Heart left ventricle (tissue), 16 donors: ENCODE data around the gene CLMN. TPM values are rescaled to one million over a fixed set of nuclear protein-coding genes. Genes with fewer than 3 reads are reported as not detected.

Source experiments
- ATAC-seq, 4 donors: fragments of 200-7000 bp; cut with Tn5 transposase; one replicate each; pipeline ENCODE4 v1.9.1; 2020 to 2022; ENCODE audit warnings: moderate library complexity in 4 of 4, mild to moderate bottlenecking in 3 of 4, moderate number of reproducible peaks in 1 of 4
- DNase-seq, 5 donors: peaks; one replicate each; pipeline ENCODE4 v3.0.0-alpha.2; 2020
- H3K27ac ChIP-seq, 12 donors: fragments of 200-600 bp; sonication (generic) in 4 of 12; one replicate each; pipeline versions ENCODE4 v1.5.0 to v1.8.0; 2016 to 2022; ENCODE audit warnings: mild to moderate bottlenecking in 2 of 12
- H3K27me3 ChIP-seq, 9 donors: fragments of 200-600 bp; sonication (generic) in 2 of 9; one replicate each; pipeline versions ENCODE4 v1.5.1 to v1.8.0; 2016 to 2022; ENCODE audit warnings: mild to moderate bottlenecking in 3 of 9
- H3K36me3 ChIP-seq, 9 donors: fragments of 200-600 bp; sonication (generic) in 2 of 9; one replicate each; pipeline versions ENCODE4 v1.5.0 to v1.8.0; 2018 to 2022; ENCODE audit warnings: mild to moderate bottlenecking in 2 of 9
- H3K4me1 ChIP-seq, 12 donors: fragments of 200-600 bp; sonication (generic) in 4 of 12; one replicate each; pipeline versions ENCODE4 v1.5.0 to v1.8.0; 2016 to 2022; ENCODE audit warnings: mild to moderate bottlenecking in 3 of 12
- H3K4me3 ChIP-seq, 12 donors: fragments of 200-600 bp; sonication (generic) in 4 of 12; one replicate each; pipeline versions ENCODE4 v1.5.0 to v1.8.0; 2017 to 2022; ENCODE audit warnings: mild to moderate bottlenecking in 9 of 12, moderate library complexity in 4 of 12
- H3K9me3 ChIP-seq, 12 donors: fragments of 200-600 bp; sonication (generic) in 4 of 12; one replicate each; pipeline versions ENCODE4 v1.5.0 to v1.8.0; 2016 to 2022; ENCODE audit warnings: mild to moderate bottlenecking in 1 of 12
- POLR2A ChIP-seq, 2 donors: fragments of 450-650 bp; IDR thresholded peaks; one replicate each; pipeline ENCODE4 v1.6.1; 2017; ENCODE audit warnings: antibody characterized with exemption in 2 of 2, mild to moderate bottlenecking in 2 of 2, moderate library complexity in 2 of 2
- WGBS, 4 donors: extraction: QIAGEN DNeasy Blood & Tissue Kit in 2 of 4; methylation state at CpG; one replicate each; pipeline versions ENCODE4 v1.1.5 to v1.1.7; 2013 to 2018; 5-methylcytosine and 5-hydroxymethylcytosine counted together
- intact Hi-C, 10 donors: fragments of 100-400 bp; cut with DNase I; formaldehyde crosslinking; loops; one replicate each; pipeline versions ENCODE4 v1.11.1 to v1.14.2; 2022
- microRNA-seq, 4 donors: library from miRNA; unstranded; fragments of <30 nt; microRNA quantifications; one replicate each; pipeline versions ENCODE4 to v1.2.0, GENCODE V29; 2017 to 2020
- polyA plus RNA-seq, 2 donors: library from polyadenylated mRNA; stranded (reverse); fragments of 200-250 nt; gene quantifications; one replicate each; pipeline ENCODE4 v1.2.3, GENCODE V29; 2013
- total RNA-seq, 9 donors: library from RNA; depleted of rRNA in 2 of 9; stranded (reverse); fragments of >200 nt in 2 of 9; fragmentation: NEBNext Ultra II Directional in 3 of 9; extraction: Animal tissue kit (Norgen Biotek cat#: 25700) in 3 of 9; gene quantifications; one replicate each; pipeline versions ENCODE4 v1.1.0 to v1.2.4, GENCODE V29; 2016 to 2023
- TF ChIP-seq, protein P1 (sequence below), 12 donors: fragments of 200-600 bp; sonication (generic) in 4 of 12; IDR thresholded peaks; one replicate each; pipeline versions ENCODE4 v1.5.0 to v1.8.0; 2018 to 2022; ENCODE audit warnings: antibody characterized with exemption in 12 of 12, mild to moderate bottlenecking in 5 of 12
- donor health status: ischemic (EF 13 %, LVEDD 7.1; RV severe dilation, severe dysfunction).
- donor health status: healthy with polysubstance abuse.
- donor health status: DM: no; HTN: yes; CAD: no.
- donor health status: DM: no; HTN: no; CAD: no.
- donor health status: ischemic (EF 25% LVEDD 6.9; RV normal size, moderate dysfunction).
- donor health status: ischemic (EF 25% LVEDD 5.7; RV mildly dilated, moderate dysfunction).
- donor health status: healthy.
- donor health status: DM: yes; HTN: yes; CAD: no.
- donor health status: ischemic (EF 35%, LVEDD 5.7; RV mildly dilated, moderate dysfunction).
- donor health status: nonischemic (EF 11% LVEDD 7.7; RV severe dilation, severe dysfunction).
- donor health status: DM: yes; HTN: yes; CAD: no.
- donor health status: PGD.
- donor health status: ischemic (EF 29% LVEDD 5.4; RV normal size, mild dysfunction).
- donor health status: nonischemic (EF 23%, LVEDD 6.1; RV moderate dilation, normal function).

The CLMN gene
- total and polyA plus RNA-seq, 11 donors = 3.1 to 10.2 (median 6.7) TPM

DNA sequence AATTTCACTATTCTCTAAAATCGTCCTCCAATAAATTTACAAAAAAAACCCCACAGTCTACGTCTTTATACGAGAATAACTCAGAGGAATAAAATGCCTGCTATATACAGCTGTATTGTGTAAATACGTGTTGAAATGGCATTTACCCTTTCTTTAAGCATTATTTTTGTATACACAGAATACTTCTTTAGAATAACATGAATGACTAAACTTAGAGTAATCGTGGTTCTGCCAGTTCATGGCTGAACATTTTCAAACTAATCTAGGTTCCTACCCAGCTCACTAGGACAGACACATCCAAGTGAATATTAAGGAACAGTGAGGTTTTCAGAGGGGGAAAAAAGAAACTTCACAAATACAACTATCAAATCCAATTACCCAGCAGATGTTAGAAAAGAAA, 186.9 kb downstream of the CLMN start:
- peaks cover 0 to 30% (median 18%) of the 10 kb centered on the region in 12 donors for H3K4me1 ChIP-seq
- H3K27me3 ChIP-seq = no peaks in the 10 kb centered on the region
- H3K36me3 ChIP-seq = peaks cover 0 to 60% (median 52%) of the 10 kb centered on the region in 9 donors
- intact Hi-C loops = no loop called here
- no peaks in the 10 kb centered on the region for H3K9me3 ChIP-seq
- H3K4me3 ChIP-seq = no peak overlapping the region
- DNase-seq = no peak
- 86 to 93% (median 90%) methylated on average over 5 of the region's 5 CpGs for WGBS, 4 donors
- no peak overlapping the region for H3K27ac ChIP-seq
- no peak for TF ChIP-seq POLR2A (IDR thresholded peaks at IDR 0.05)
- TF ChIP-seq, protein P1, sequence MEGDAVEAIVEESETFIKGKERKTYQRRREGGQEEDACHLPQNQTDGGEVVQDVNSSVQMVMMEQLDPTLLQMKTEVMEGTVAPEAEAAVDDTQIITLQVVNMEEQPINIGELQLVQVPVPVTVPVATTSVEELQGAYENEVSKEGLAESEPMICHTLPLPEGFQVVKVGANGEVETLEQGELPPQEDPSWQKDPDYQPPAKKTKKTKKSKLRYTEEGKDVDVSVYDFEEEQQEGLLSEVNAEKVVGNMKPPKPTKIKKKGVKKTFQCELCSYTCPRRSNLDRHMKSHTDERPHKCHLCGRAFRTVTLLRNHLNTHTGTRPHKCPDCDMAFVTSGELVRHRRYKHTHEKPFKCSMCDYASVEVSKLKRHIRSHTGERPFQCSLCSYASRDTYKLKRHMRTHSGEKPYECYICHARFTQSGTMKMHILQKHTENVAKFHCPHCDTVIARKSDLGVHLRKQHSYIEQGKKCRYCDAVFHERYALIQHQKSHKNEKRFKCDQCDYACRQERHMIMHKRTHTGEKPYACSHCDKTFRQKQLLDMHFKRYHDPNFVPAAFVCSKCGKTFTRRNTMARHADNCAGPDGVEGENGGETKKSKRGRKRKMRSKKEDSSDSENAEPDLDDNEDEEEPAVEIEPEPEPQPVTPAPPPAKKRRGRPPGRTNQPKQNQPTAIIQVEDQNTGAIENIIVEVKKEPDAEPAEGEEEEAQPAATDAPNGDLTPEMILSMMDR (IDR thresholded peaks at IDR 0.05) = no peak
- ATAC-seq = no peak

Small RNAs within 50 kb of the gene (microRNA-seq; reads per million reads assigned to microRNA genes)
- 1.5 to 7.2 (median 4.2) reads per million in 4 donors for gene MIR3173

Other genes with a start within 250 kb of the CLMN start
- gene DICER1, start 162.4 kb downstream of the CLMN start, total RNA-seq = 10 to 100 TPM; 21.6 to 57.9 (median 33.3) TPM
- 10 to 100 TPM in 1 of 2 donors, 1 to 10 TPM in 1; 5.4 to 10.5 TPM for gene DICER1, start 162.4 kb downstream of the CLMN start, polyA plus RNA-seq
- 10 to 100 TPM in 5 of 9 donors, 1 to 10 TPM in 4; 6.2 to 16.9 (median 10.3) TPM for gene SYNE3, start 196.7 kb upstream of the CLMN start, total RNA-seq
- gene SYNE3, start 196.7 kb upstream of the CLMN start, polyA plus RNA-seq = 1 to 10 TPM; 3.1 to 3.9 TPM
- gene GLRX5, start 215.1 kb upstream of the CLMN start, total RNA-seq = 100 to 1,000 TPM in 1 of 9 donors, 10 to 100 TPM in 8; 60.8 to 113 (median 78.5) TPM
- 10 to 100 TPM; 64.4 to 98.3 TPM for gene GLRX5, start 215.1 kb upstream of the CLMN start, polyA plus RNA-seq